GM19455 (cell line): ENCODE measurements around the gene METAP1D.
"Not testable (repeated sequence)": the region's sequence is repeated elsewhere in the genome, so short reads cannot be mapped to it uniquely, and the experiment has no call there.

ENCODE experiments used
- ATAC-seq: cut with Tn5 transposase; IDR thresholded peaks from one replicate; pipeline ENCODE4 v1.9.1; 2021; ENCODE audit not compliant: unreplicated experiment

The METAP1D gene

GRCh38 chr2:172047566-172048507 is 48.1 kb downstream of the METAP1D start:
- no peak for ATAC-seq

DNA sequence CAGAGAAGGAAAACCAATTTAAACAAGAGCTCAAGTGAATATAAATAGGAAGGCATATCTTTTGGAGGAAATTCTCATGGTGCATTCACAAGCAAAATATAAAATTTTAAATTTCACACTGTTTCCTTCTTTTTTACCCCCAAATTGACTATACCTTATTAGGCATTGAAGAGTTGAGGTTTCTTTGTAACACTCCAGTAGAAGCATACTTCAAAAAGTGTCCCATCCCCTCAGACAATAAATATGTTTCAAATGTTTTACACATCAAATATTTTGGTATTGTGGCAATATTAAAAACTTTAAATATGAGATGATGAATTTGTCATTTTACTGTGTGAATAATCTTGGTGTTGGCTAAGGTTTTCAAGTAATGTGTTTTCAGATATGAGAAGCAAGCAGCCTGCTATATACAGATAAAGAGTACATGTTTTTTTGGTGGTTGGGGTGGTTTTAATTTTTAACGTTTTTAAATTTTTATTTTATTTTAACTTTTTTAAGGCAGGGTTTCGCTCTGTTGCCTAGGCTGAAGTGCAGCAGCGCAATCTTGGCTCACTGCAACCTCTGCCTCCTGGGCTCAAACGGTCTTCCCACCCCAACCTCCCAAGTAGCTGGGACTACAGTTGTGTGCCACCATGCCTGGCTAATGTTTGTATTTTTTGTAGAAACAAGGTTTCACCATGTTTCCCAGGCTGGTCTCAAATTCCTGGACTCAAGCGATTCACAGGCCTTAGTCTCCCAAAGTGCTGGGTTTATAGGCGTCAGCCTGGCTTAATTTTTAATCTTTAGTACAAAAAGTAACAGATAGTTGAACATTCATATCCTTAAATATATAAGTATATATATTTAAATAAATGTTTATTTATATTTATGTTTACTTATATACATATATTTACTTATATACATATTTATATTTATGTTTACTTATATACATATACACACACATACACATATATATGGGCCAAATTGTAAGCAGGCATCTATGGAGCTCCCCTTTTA is 49.1 kb downstream of the METAP1D start:
- no peak for ATAC-seq

- ATAC-seq = no peak
Measured at GRCh38 chr2:172049567-172050120, 49.9 kb downstream of the METAP1D start.

GRCh38 chr2:172050479-172051125 is 50.8 kb downstream of the METAP1D start:
- ATAC-seq = no peak

DNA sequence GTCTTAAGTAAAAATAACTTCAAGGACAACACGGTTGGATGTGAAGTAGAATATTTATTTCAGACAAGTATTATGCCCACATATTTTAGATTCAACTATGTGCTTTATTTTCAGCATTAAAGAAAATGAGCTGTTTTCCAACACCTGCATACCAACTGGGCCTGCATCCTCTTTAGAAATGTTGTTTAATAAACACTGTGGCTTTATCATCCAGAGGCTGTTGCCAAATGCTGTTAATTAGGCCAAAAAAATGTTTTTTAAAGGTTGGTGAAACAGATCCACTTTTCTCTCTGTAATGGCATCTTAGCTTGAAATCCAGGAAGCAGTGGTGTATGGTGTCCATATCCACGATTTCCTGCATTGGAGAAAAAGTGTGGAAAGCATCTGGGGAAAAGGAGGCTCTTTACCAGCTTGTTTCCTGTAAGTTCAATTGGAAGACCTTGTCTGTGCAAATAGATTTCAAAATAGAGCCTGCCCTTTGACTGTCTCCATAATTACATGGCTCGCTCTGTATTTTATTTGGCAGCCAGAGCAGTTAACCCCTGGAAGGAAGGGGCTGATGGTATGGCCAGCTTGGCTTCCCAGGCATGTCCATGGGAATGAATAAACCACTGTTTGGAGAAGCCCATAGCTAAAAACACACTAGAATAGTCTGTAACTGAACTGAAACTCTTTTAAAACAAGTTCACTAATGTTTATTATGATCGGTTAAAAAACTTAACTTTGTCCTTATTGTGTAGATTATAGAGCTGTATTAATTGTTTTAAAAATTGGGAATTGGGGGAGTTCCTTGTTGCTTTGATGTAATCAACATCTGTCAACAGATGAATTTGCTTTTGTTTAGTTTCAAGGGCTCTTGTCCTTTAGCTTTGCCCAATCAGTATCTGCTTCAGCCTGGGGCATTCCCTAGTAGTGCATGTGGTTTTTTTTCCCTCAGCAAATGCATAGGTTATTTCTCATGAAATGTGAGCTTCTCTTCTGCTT is 52.5 kb downstream of the METAP1D start:
- no peak for ATAC-seq

DNA sequence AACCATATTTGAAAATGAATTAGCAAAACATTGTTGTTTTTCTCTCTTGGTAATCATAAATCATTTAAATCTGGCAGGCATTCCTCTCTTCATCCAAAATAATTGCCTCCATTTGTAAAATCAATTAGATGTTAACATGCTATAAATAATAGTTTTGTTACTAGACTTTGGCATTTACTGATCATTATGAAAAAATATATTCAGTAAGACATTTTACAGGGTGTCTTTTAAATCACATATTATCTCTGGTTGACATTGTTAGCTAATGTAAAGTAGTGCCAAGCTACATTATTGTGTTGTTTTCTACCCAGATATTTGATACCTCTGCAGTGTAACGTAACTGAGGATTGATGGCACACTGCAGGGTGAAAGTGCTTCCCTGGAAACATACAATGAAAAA is 53.7 kb downstream of the METAP1D start:
- ATAC-seq = no peak

DNA sequence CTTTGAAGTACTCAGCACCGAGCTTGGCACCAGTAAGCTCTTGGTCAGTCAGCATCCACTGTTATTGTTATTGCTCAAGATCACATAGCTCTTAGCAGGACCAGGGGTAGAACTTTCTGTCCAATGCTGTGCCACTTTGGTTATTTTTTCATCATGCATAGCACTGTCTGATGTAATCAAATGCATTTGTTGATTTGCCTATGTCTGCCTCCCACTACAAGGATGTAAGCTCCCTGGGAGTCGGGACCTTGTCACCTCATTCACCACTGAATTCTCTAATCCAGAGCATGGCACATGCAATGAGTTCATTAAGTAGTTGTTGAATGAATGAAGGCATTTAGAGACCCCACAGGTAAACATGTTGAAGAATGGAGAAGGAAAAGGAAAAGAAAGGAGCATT is 56.5 kb downstream of the METAP1D start:
- no peak for ATAC-seq

DNA sequence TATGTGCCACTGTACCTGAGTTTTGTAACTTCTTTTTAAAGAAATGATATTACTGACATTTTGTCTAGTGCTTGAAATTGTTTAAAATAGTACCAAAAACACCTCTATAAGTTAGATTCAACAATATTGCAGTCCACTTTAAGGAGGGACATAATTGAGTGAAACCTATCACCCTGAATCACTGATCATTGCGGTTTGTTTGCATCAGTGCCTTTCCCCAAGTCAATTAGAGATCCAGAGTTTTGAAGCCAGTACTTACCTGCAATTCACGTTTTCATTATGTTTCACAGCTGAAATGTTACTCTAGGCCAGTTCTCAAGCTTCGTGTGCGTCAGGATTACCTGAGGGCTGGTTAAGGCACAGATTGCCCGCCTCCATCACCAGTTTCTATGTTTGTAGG is 58.9 kb downstream of the METAP1D start:
- ATAC-seq = no peak

DNA sequence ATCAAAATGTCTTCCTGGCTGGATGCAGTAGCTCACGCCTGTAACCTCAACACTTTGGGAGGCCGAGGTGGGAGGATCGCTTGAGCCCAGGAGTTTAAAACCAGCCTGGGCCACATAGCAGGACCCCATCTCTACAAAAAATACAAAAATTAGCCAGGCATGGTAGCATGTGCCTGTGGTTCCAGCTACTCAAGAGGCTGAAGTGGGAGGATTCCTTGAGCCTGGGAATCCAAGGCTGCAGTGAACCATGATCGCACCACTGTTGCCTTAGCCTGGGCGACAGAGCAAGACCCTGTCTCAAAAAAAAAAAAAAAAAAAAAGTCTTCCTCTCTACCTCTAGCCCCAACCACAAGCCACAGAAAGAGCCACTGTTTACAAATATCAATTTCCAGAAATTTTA is 60.4 kb downstream of the METAP1D start:
- ATAC-seq = not testable (repeated sequence)

GRCh38 chr2:172062402-172063004 is 62.8 kb downstream of the METAP1D start:
- ATAC-seq = no peak

- no peak for ATAC-seq
Measured at GRCh38 chr2:172063446-172063845, 63.7 kb downstream of the METAP1D start.

DNA sequence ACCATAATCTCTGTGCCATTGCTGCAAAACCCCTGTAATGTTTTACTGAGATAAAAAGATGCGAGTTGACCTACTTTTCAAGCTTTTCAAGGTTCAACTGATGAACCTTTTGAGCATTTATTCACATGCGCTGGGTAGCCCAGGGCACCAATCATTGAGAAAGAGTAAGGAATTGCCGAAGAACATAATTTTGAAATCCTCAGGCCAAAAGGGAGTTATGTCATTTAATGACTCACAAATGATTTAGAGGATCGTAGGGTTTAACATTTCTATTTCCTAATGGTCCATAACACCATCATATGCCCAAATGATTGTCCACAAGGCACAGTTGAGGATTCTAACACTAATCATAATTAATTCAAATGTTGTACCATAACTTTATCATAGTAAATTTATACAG is 65.4 kb downstream of the METAP1D start:
- ATAC-seq = no peak

DNA sequence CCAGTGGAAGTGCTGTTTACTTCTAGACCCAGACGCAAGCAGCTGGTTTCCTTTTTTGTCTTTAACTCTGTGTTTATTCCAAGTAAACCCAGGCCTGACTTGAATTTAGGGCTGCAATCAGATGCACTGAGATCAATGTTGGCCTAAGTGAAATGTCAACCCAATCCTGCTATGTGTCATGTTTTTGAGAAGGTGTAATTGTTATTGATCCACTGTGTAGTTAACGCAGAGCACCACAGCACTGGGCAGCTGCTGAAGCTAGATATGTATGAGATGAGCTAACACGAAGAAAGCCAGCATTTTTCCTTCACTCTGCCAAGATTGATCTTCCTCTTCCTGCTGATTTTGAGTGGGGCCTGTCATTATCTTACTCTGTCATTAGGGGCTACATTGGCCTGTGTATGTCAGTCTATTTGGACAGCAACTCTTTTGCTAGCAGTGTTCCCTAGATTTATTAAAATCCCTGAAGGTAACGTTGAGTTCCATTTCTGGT is 66.7 kb downstream of the METAP1D start:
- ATAC-seq = no peak

DNA sequence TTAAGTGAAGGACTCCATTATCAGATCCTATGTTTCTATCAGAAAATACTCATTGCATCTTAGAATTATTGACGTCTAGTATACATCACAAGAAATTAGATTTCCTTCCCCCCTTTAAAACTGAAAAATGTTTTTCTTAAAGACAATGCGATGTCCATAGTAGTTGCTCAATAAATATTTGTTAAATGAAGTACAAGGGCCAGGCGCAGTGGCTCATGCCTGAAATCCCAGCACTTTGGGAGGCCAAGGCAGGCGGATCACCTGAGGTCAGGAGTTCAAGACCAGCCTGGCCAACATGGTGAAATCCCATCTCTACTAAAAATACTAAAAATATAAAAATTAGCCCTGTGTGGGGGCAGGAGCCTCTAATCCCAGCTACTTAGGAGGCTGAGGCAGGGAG is 68.2 kb downstream of the METAP1D start:
- not testable (repeated sequence) for ATAC-seq

GRCh38 chr2:172070936-172071335 is 71.2 kb downstream of the METAP1D start:
- ATAC-seq = no peak

GRCh38 chr2:172072303-172072702 is 72.5 kb downstream of the METAP1D start:
- no peak for ATAC-seq

- no peak for ATAC-seq
Measured at GRCh38 chr2:172072706-172073105, 73.0 kb downstream of the METAP1D start.

DNA sequence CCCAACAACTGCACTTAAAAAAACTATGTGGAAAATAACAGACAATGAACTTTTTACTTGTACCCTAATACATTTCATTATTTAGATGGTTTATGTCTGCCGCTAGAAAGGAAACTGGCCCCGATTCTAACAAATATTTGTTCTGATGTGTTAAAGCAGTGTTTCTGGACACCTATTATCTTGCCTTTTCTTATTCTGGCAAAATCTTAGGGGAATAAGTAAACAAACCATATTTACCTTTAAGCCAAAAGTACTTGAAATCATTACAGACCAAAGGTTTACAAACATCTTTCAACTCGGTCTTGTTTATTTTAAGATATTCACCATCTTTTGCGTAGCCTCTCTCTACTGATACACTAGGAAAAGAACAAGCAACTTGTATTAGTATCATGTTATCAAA is 73.8 kb downstream of the METAP1D start:
- ATAC-seq = no peak

DNA sequence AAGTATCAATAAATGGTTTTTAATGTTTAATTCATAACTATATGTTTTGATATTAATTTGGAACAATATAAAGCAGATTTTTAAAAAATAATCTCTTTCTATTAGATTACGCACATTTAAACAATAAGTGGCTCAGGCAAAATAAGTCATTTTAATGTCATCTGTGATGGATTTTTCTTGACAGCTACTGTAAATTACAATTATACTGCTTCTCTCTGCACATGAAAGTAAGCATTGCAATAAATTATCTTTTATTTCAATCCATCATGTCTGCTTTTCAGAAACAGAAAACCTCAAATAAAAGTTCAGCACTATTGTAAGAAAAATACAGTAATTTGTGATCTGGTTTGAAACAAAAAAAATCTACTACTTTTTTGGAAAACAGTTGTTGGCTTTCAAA is 74.5 kb downstream of the METAP1D start:
- no peak for ATAC-seq
